GM12873 (cell line): ENCODE data around the gene LCK.

Experiments used
- CTCF ChIP-seq: IDR thresholded peaks from 2 replicates; pipeline ENCODE4 v1.5.1; 2012; ENCODE audit warnings: low read depth, mild to moderate bottlenecking, moderate library complexity, low read length, control low read depth; ENCODE audit not compliant: insufficient read depth; ENCODE audit errors: missing control alignments

Gene LCK

DNA sequence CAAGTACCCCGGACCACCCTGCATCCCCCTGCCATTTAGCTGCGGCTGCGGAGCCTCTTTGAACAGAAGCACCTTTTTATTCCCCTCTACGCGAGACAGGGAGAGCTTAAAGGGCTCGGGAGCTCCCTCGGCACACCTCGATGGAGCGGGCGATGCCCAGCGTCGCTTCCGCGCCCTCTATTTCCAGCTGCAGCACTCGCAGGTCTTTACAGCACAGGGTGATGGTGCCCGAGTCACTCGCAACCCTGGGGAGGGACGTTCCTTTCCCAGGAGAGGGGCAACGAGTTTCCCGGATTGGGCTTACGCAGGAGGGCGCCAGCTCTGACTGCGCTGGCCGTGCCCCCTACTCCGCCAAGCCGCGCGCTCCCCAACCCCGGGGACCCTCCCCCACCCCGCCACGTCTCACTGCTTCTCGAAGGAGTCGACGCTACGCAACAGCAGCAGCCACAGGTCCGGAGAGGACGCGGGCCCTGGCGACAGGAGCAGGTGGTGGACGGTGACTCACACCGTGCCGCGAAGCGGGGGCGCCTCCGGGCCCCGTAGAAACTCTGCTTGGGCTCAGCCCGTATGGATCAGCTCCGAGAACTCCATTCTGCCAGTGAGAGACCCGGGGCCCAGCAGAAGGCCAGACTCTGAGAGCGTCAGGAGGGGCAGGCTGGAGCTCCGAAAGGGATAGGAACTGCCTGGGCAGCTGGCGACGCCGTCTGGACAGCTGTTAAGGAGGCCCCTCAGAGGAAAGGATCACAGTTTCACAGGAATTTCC lies 9.9 kb upstream of the LCK start:
- no peak for TF ChIP-seq CTCF

DNA sequence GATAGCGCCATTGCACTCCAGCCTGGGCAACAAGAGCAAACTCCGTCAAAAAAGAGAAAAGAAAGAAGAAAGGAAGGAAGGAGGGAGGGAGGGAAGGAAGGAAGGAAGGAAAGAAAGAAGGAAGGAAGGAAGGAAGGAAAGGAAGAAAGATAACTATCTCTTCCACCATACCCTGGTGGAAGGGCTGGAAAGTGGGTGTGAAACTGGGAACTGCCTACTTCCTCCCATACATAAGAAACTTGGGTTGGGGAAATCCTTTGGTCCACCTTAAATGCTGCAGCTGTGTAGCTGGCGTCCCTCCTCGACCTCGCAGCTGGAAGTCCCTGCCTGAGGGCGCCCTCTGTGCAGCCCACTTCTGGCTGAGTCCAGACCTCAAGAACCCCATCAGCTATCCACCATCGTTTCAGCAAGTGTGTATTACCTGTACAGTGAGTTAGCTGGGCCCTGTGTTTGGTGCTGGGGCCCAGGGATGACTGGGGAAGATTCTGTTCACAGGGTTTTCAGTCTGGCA lies 8.7 kb upstream of the LCK start:
- TF ChIP-seq CTCF, result no peak

DNA sequence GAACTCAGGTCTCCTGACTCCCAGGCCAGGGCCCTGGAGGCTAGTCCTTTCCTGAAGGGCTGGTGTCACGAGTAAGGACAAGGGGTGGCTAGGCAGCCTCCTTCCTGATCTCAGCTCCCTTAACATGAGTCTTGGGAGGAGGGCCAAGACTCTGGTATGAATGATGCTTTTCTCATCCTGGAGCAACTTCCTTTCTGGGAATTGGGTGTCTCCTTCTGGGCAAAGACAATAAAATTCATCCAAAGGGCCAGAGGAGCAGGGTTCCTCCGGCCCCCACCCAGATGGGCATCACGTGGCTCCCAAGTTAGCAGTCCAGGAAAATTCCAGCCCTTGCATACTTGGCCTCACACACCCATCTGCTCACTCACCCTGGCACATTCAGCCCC lies 4.2 kb upstream of the LCK start, which contains the start of gene FAM167B:
Gene FAM167B, plus strand, starts transcription at position 335 of the 386 bp plus-strand sequence. CDS start 200 bp downstream, outside the sequence.
- TF ChIP-seq CTCF, result no peak

DNA sequence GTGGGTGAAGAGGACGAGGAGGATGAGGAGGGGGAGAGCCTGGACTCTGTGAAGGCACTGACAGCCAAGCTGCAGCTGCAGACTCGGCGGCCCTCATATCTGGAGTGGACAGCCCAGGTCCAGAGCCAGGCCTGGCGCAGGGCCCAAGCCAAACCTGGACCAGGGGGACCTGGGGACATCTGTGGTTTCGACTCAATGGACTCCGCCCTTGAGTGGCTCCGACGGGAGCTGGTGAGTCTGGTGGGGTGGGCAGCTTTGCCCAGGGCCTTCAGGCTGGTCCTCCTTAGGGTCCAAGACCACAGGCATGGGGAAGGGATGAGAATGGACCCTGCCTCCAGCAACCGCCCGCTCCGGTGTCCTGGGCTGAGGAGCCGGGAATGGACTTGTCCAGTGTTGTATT lies 3.6 kb upstream of the LCK start:
- no peak for TF ChIP-seq CTCF

DNA sequence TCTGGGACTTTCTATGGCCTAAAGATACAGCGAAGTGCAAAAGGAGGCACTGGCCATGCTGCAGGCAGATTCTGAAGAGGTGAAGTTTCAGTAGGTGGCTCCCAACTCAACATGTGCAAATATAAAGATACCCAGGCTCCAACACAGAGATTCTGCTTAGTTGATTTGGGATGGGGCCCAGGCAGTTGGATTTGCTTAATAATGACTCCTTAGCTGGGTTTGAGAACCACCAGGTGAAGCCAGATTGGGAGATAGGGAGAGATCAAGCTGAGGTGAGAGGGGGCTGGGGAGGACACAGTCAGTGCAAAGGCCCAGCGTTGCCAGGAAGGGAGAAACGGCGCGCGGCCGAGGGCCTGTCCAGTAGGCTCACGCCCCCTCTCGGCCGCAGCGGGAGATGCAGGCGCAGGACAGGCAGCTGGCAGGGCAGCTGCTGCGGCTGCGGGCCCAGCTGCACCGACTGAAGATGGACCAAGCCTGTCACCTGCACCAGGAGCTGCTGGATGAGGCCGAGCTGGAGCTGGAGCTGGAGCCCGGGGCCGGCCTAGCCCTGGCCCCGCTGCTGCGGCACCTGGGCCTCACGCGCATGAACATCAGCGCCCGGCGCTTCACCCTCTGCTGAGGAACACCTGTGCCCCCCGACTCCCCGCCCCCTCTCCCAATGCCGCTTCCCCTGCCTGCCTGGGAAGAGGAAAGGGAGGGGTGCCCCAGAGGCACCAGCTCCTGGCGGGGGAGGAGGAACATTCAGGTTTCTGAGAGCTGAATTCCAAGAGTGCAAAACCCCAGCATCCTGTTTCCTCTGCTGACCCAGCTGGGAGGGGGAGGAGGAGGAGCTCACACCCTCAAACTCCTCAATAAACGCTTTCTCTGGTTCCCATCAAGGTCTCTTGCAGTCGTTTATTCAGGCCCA lies 2.8 kb upstream of the LCK start:
- peak; percentile 97 for TF ChIP-seq CTCF

- no peak for TF ChIP-seq CTCF
Measured at GRCh38 chr1:32249831-32250525, 1.1 kb upstream of the LCK start.
